SK-N-SH treated with all-trans-retinoic acid at 6 μM for 48 hours (cell line): ENCODE data around the gene STOML1.

Experiments used
- ARNTL ChIP-seq: fragments of 450-650 bp; formaldehyde crosslinking; IDR thresholded peaks from 2 replicates; pipeline ENCODE4 v1.5.0; 2020; ENCODE audit warnings: low read depth, mild to moderate bottlenecking, moderate library complexity, borderline replicate concordance
- ESRRG ChIP-seq: fragments of 250-450 bp; sonication (Bioruptor Pico); IDR thresholded peaks from 2 replicates; pipeline ENCODE4 v1.6.1; 2021; ENCODE audit warnings: mild to moderate bottlenecking
- TCF4 ChIP-seq: fragments of 250-450 bp; sonication (Bioruptor Pico); IDR thresholded peaks from 2 replicates; pipeline ENCODE4 v1.8.0; 2021; ENCODE audit warnings: mild to moderate bottlenecking, moderate library complexity, borderline replicate concordance
- TOX ChIP-seq: fragments of 250-450 bp; sonication (Bioruptor Pico); IDR thresholded peaks from 2 replicates; pipeline ENCODE4 v1.8.0; 2021; ENCODE audit warnings: mild to moderate bottlenecking, moderate library complexity, borderline replicate concordance
- ZFP3 ChIP-seq: fragments of 250-450 bp; sonication (Bioruptor Pico); IDR thresholded peaks from 2 replicates; pipeline ENCODE4 v1.5.0; 2020; ENCODE audit warnings: mild to moderate bottlenecking, moderate library complexity
- ZFP30 ChIP-seq: fragments of 450-650 bp; formaldehyde crosslinking; IDR thresholded peaks from 2 replicates; pipeline ENCODE4 v1.5.0; 2022; ENCODE audit warnings: mild to moderate bottlenecking, moderate library complexity
- TF ChIP-seq, protein P1 (sequence below): fragments of 250-450 bp; sonication (Bioruptor Pico); IDR thresholded peaks from 2 replicates; pipeline ENCODE4 v1.5.1; 2020; ENCODE audit warnings: low read depth, mild to moderate bottlenecking, moderate library complexity
- TF ChIP-seq, protein P2 (sequence below): fragments of 250-450 bp; sonication (Bioruptor Pico); IDR thresholded peaks from 2 replicates; pipeline ENCODE4 v1.8.0; 2020; ENCODE audit warnings: mild to moderate bottlenecking, moderate library complexity, borderline replicate concordance
- TF ChIP-seq, protein P3 (sequence below): fragments of 250-450 bp; sonication (Bioruptor Pico); IDR thresholded peaks from 2 replicates; pipeline ENCODE4 v1.8.0; 2021; ENCODE audit warnings: low read depth, mild to moderate bottlenecking, moderate library complexity, borderline replicate concordance
- TF ChIP-seq, protein P4 (sequence below): fragments of 250-450 bp; sonication (Bioruptor Pico); IDR thresholded peaks from 2 replicates; pipeline ENCODE4 v1.5.0; 2020; ENCODE audit warnings: mild to moderate bottlenecking, moderate library complexity

DNA sequence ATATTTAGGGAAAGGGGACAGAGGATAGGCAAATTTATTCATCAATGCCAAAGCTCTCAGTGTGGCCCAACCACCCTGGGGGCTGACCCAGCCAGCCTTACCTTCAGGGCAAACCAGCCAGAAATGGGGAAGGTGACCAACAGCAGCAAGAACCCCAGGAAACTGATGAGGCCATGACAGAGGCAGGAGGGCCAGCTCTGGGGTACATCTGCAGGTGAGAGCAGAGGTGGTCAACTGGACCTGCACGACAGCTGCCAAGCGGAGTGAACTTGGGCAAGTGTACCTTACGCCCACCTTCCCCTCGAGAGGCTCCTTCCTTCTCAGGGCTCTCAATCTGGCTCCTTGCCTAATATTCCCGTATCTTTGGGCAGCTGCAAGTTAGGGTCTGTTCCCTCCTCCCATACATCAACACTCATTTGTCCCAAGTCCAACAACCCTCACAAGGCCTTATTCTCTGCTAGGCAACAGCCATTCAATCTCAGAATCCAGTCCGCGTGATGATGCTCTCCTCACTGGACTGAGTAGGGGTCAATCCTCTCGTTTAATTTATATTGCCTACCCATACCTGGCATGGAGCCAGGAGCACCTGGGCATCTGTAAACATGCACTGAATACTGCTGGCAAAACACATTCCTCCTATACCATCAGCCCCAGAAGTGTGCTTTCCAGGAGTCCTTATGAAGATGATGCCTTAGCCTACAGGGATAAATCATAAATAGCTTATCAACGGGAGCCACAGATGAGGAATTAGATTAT, 1.7 kb downstream of the STOML1 start:
- TF ChIP-seq, protein P1, sequence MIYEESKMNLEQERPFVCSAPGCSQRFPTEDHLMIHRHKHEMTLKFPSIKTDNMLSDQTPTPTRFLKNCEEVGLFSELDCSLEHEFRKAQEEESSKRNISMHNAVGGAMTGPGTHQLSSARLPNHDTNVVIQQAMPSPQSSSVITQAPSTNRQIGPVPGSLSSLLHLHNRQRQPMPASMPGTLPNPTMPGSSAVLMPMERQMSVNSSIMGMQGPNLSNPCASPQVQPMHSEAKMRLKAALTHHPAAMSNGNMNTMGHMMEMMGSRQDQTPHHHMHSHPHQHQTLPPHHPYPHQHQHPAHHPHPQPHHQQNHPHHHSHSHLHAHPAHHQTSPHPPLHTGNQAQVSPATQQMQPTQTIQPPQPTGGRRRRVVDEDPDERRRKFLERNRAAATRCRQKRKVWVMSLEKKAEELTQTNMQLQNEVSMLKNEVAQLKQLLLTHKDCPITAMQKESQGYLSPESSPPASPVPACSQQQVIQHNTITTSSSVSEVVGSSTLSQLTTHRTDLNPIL (CRISPR knock-in tag) = no peak
- TF ChIP-seq, protein P2, sequence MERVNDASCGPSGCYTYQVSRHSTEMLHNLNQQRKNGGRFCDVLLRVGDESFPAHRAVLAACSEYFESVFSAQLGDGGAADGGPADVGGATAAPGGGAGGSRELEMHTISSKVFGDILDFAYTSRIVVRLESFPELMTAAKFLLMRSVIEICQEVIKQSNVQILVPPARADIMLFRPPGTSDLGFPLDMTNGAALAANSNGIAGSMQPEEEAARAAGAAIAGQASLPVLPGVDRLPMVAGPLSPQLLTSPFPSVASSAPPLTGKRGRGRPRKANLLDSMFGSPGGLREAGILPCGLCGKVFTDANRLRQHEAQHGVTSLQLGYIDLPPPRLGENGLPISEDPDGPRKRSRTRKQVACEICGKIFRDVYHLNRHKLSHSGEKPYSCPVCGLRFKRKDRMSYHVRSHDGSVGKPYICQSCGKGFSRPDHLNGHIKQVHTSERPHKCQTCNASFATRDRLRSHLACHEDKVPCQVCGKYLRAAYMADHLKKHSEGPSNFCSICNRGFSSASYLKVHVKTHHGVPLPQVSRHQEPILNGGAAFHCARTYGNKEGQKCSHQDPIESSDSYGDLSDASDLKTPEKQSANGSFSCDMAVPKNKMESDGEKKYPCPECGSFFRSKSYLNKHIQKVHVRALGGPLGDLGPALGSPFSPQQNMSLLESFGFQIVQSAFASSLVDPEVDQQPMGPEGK (CRISPR knock-in tag) = no peak
- TF ChIP-seq TCF4 (CRISPR knock-in tag) (no peak), ZFP30 (CRISPR knock-in tag) (no peak), ZFP3 (CRISPR knock-in tag) (no peak), ARNTL (CRISPR knock-in tag) (no peak), TOX (CRISPR knock-in tag) (no peak), ESRRG (no peak)
- TF ChIP-seq, protein P3, sequence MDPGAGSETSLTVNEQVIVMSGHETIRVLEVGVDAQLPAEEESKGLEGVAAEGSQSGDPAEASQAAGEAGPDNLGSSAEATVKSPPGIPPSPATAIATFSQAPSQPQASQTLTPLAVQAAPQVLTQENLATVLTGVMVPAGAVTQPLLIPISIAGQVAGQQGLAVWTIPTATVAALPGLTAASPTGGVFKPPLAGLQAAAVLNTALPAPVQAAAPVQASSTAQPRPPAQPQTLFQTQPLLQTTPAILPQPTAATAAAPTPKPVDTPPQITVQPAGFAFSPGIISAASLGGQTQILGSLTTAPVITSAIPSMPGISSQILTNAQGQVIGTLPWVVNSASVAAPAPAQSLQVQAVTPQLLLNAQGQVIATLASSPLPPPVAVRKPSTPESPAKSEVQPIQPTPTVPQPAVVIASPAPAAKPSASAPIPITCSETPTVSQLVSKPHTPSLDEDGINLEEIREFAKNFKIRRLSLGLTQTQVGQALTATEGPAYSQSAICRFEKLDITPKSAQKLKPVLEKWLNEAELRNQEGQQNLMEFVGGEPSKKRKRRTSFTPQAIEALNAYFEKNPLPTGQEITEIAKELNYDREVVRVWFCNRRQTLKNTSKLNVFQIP (CRISPR knock-in tag) = no peak
- TF ChIP-seq, protein P4, sequence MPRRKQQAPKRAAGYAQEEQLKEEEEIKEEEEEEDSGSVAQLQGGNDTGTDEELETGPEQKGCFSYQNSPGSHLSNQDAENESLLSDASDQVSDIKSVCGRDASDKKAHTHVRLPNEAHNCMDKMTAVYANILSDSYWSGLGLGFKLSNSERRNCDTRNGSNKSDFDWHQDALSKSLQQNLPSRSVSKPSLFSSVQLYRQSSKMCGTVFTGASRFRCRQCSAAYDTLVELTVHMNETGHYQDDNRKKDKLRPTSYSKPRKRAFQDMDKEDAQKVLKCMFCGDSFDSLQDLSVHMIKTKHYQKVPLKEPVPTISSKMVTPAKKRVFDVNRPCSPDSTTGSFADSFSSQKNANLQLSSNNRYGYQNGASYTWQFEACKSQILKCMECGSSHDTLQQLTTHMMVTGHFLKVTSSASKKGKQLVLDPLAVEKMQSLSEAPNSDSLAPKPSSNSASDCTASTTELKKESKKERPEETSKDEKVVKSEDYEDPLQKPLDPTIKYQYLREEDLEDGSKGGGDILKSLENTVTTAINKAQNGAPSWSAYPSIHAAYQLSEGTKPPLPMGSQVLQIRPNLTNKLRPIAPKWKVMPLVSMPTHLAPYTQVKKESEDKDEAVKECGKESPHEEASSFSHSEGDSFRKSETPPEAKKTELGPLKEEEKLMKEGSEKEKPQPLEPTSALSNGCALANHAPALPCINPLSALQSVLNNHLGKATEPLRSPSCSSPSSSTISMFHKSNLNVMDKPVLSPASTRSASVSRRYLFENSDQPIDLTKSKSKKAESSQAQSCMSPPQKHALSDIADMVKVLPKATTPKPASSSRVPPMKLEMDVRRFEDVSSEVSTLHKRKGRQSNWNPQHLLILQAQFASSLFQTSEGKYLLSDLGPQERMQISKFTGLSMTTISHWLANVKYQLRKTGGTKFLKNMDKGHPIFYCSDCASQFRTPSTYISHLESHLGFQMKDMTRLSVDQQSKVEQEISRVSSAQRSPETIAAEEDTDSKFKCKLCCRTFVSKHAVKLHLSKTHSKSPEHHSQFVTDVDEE (CRISPR knock-in tag) = no peak
